TTC549 (cell line): Measurements from ENCODE around the gene NFKBIL1.
"Not testable (repeated sequence)": the region's sequence is repeated elsewhere in the genome, so short reads cannot be mapped to it uniquely, and the experiment has no call there.

Experiments used
- FAIRE-seq: peaks from 2 replicates; lab custom pipeline; 2012; peaks lifted over from hg19 to GRCh38; lab: Jason Lieb, UNC

The NFKBIL1 gene

GRCh38 chr6:31546958-31547726 lies at the start of gene NFKBIL1:
Gene NFKBIL1, plus strand, starts transcription at chr6:31547608. Its CDS starts 87 bp downstream, at chr6:31547695.
- FAIRE-seq, result peak; percentile 67

- FAIRE-seq, result no peak
Observed at GRCh38 chr6:31498748-31499147, 48.7 kb upstream of the NFKBIL1 start.

GRCh38 chr6:31499648-31500047 lies 47.8 kb upstream of the NFKBIL1 start:
- FAIRE-seq, result not testable (repeated sequence)

GRCh38 chr6:31502586-31502985 lies 44.8 kb upstream of the NFKBIL1 start:
- FAIRE-seq, result no peak

GRCh38 chr6:31509036-31509435 lies 38.4 kb upstream of the NFKBIL1 start:
- not testable (repeated sequence) for FAIRE-seq

GRCh38 chr6:31510007-31510406 lies 37.4 kb upstream of the NFKBIL1 start:
- no peak for FAIRE-seq

DNA sequence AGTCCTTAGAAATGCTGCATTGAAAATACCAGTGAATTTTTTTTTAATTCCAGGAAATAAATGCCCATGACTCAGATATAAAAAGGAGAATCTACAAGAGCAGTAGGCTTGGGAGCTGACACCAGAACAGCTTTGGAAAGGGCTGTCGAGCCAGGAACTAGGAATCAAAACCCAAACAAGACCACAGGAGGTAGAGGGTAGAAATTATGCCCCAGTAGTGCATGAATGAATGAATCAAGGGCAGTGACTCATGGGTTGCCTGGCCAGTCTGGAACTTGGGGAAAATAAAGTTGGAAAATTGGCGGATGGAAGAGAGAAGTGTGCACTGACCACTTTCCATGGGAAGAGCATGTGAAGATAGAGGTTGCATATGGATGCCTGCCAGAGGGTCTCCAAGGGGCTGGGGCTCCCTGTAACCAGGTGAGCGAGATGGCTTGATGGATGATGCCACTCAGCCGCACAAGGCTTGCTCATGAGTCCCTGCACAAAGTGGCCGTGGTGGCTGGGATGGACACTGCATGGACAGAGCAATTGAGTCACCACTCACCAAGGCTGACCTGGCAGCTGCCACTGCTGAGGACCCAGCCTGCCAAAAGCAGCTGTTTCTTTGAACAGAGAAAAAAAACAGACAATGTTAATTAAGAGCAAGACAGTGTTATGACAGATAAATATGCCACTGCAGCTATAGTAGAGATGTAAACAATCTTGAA lies 33.8 kb upstream of the NFKBIL1 start:
- no peak for FAIRE-seq

GRCh38 chr6:31521835-31522234 lies 25.6 kb upstream of the NFKBIL1 start:
- no peak for FAIRE-seq

- FAIRE-seq, result no peak
Observed at GRCh38 chr6:31525553-31525931, 21.9 kb upstream of the NFKBIL1 start.

DNA sequence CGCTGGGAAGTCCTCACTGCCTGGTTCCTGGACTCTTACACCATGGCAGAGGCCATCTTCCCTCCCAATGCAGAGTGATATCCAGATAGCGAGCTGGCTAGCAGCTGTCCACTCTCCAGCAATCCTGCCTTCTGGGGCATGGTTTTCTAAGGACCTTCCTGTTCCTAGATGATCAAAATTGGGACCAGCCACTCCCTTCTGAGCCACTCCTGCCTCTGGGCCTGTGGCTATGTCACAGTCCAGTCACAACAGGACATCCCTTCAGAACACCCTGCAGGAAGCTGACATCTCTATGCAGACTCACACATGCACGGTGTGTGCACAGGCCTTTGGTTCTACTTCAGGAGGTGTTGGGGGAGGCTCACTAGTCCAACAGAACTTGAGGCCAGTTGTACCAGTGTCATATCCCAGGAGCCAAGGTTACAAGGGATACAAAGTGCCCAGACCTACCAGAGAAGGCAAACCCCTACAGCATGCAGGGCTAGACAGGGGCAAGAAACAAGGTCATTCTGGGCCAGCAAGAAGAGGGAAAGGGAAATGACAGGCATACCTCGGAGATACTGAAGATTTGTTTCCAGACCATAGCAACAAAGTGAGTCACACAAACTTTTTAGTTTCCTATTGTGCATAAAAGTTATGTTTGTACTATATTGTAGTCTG lies 21.3 kb upstream of the NFKBIL1 start:
- FAIRE-seq, result no peak

DNA sequence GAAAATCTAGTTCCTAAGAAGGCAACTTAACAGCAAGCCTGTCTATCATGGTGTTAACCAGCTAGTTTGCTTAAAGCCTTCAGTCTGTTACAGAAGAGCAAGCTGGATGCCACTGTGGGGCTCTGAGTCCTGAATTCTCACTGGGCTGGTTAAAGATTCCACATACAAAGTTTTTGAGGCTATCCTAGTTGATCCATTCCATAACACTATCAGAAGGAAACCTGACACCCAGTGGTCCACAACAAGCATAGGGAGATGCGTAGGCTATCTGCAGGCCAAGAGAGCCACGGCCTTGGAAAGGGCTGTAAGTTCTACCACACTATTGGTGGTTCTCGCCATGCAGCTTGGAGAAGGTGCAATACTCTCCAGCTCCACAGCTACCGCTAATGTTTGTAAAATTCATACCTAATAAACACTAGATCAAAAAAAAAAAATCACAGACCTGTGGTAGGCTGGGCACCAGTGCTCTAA lies 19.1 kb upstream of the NFKBIL1 start:
- no peak for FAIRE-seq

GRCh38 chr6:31528821-31529328 lies 18.5 kb upstream of the NFKBIL1 start, which contains the start of gene MCCD1:
Gene MCCD1, plus strand, starts transcription at chr6:31528962. Its CDS starts 53 bp downstream, at chr6:31529015.
- no peak for FAIRE-seq

DNA sequence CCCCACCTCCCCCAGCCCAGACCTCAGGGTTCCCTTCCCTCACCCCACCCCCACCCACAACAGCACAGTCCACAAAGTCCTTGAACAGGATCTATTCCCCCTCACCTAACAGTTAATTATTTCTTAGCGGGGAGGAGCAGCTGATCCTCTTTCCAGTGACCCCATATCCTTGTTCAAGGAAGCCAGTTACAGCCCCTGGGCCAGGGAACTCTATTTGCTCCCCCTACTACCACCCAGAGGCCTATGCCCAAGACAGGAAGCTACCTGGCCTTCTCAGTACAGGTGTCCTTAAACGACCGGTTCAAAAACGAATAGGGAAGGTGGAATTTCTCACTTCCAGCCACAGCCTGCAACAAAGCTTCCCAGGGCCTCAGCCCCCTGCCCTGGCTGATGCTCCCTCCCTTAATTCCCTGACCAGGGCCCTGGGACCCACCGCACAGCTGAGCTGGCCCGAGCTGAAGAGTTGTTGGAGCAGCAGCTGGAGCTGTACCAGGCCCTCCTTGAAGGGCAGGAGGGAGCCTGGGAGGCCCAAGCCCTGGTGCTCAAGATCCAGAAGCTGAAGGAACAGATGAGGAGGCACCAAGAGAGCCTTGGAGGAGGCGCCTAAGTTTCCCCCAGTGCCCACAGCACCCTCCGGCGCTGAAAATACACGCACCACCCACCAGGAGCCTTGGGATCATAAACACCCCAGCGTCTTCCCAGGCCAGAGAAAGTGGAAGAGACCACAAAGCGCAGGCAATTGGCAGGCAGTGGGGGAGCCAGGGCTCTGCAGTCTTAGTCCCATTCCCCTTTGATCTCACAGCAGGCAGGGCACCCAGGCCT lies 17.9 kb upstream of the NFKBIL1 start:
- no peak for FAIRE-seq

- no peak for FAIRE-seq
Observed at GRCh38 chr6:31530659-31531058, 16.7 kb upstream of the NFKBIL1 start.

DNA sequence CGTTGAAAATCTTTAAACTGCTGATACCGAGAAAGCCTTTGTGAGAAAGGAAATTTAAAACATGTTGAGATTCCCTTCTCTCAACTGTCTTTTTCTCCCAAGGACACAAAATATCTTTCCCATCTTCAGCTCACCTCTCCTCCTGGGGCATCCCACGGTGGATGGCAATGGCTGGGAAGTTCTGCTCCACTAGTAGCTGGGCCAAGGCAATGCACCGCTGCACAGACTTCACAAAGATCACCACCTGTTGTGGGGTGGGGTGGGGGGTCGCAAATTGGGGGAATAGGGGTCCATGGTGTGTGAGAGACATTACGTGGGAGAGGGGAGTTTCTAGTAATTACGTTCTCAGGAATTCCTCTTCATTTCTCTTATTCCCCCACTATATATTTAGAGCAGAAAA lies 16.2 kb upstream of the NFKBIL1 start:
- no peak for FAIRE-seq

DNA sequence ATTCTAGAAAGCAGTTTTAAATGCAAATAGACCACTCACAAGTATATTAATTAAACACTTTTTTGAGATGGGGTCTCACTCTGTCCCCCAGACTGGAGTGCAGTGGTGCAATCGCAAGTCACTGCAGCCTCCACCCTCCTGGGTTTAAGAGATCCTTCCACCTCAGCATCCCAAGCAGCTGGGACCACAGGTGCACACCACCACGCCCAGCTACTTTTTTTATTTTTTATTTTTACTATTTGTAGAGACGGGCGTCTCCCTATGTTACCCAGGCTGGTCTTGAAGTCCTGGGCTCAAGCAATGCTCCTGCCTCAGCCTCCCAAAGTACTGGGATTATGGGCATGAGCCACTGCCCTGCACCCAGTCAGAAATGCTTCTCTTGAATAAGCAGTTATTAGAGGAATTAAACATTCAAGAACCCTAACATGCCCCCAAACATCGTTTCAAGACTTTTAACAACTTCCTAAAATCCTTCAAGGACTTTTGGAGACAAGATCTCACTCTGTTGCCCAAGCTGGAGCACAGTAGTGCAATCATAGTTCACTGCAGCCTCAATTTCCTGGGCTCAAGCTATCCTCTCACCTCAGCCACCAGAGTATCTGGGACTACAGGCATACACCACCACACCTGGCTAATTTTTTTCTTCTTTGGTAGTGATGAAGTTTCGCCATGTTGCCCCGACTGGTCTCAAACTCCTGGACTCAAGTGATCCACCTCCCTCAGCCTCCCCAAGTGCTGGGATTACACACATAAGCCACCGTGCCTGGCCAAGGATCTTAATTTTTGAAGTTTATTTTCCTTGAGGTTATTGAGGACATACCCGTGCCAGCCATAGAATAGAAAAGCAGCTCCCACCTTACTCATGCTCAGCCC lies 15.4 kb upstream of the NFKBIL1 start:
- no peak for FAIRE-seq

DNA sequence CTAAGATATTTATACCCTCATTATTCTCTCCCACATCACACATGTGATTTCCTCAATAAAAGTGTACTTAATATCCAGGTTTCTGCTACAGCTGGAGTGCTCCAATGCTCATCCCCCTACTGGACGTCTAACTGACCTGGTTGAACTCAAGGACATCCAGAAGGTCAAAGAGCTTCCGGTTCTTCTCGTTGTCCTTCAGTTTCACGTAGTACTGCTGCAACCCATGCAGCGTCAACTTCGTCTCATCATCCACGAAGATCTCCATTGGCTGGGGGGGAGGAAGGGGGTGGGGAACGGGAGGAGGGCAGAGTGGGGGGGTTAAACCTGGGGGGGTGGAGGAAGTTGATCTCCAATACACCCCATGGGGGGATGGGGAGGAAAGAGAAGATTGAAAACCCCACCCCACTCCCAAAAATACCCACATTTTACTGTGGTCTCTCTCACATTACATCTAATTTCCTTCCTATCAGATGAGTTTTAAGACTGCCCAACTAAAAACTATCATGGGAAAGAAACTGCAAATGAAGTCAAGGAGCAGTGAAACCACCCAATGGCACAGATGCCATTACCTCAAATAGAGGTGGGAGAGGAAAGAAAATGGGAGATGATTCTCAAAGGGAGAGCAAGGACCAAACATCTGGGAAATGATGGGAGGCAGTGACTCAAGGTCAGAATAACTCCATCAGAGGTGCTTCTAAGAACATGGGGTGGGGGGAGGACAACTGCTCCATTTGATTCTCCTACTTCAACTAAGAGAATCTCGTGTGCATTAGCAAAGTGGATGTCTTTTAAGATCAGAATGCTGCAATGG lies 14.6 kb upstream of the NFKBIL1 start:
- FAIRE-seq, result no peak

GRCh38 chr6:31533455-31533841 lies 14.0 kb upstream of the NFKBIL1 start:
- no peak for FAIRE-seq

GRCh38 chr6:31534011-31534410 lies 13.4 kb upstream of the NFKBIL1 start:
- no peak for FAIRE-seq

GRCh38 chr6:31534521-31535040 lies 12.8 kb upstream of the NFKBIL1 start:
- FAIRE-seq, result no peak
